ENCODE data around the gene PCDHA12. TPM values are rescaled to one million over a fixed set of nuclear protein-coding genes. Genes with fewer than 3 reads are reported as not detected.

Gene PCDHA12
- total and polyA plus RNA-seq, 2 donors (not counting 3 experiments of a cell fraction or from before 2014, with no cell fraction given) = 0.03 TPM; not detected in 1

DNA sequence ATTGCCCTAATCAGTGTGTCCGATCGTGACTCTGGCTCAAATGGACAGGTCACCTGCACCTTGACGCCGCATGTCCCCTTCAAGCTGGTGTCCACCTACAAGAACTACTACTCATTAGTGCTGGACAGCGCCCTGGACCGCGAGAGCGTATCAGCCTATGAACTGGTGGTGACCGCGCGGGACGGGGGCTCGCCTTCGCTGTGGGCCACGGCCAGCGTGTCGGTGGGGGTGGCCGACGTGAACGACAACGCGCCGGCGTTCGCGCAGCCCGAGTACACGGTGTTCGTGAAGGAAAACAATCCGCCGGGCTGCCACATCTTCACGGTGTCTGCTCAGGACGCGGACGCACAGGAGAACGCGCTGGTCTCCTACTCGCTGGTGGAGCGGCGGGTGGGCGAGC is 8.3 kb downstream of the PCDHA12 start:
- FAIRE-seq (no peak), DNase-seq (ENCODE audit: low read depth, low spot score) (no peak)
- Histone ChIP-seq H3K27me3 (ENCODE audit: control insufficient read depth in 2 of 2, insufficient read depth in 2 of 2, low read length in 2 of 2) (peaks cover 0 to 5% of the 10 kb centered on the region in 2 experiments), H3K27ac (ENCODE audit: insufficient read depth, low read depth, low read length) (no peak overlapping the region), H3K9ac (replicated peaks; ENCODE audit: extremely low read depth, insufficient read depth, low read length) (no peak overlapping the region), H3K36me3 (ENCODE audit: control insufficient read depth in 2 of 2, extremely low read depth in 1 of 2, insufficient read depth in 2 of 2, low read length in 2 of 2) (no peaks in the 10 kb centered on the region), H3K9me3 (replicated peaks; ENCODE audit: control insufficient read depth, insufficient read depth, low read length) (no peaks in the 10 kb centered on the region), H3K4me3 (replicated peaks in 1 of 3; ENCODE audit: insufficient read depth in 1 of 3, low read depth in 1 of 3, low read length in 3 of 3) (no peak overlapping the region), H2AFZ (ENCODE audit: low read depth, low read length) (no peak overlapping the region), H3K9me1 (replicated peaks; ENCODE audit: control insufficient read depth, extremely low read depth, insufficient read depth, low read length) (no peaks in the 10 kb centered on the region), H3K4me1 (ENCODE audit: control insufficient read depth, extremely low read depth, insufficient read depth, low read length) (no peaks in the 10 kb centered on the region), H4K20me1 (replicated peaks; ENCODE audit: control insufficient read depth, extremely low read depth, insufficient read depth, low read length) (no peaks in the 10 kb centered on the region), H3K4me2 (ENCODE audit: insufficient read depth, low read length) (no peak overlapping the region), H3K79me2 (ENCODE audit: control insufficient read depth, insufficient read depth, low read length) (no peaks in the 10 kb centered on the region)
- dilution Hi-C loops (cut with MboI; ENCODE audit: extremely low pct_ligation_motif_present, low sequenced_read_pairs) = no loop called here
- POLR2A ChIA-PET = no interaction called here
- CTCF ChIA-PET = interaction anchor here (2.2 kb wide), 1 partner anchor 157 kb away, joined by 12 read pairs; no protein-coding TSS in a partner anchor
- intact Hi-C loops (cut with micrococcal nuclease) = loop anchor here (5.0 kb wide), 1 partner anchor 44 kb away; the partner anchor contains the start of gene PCDHAC1
- TF ChIP-seq MYC (IDR thresholded peaks at IDR 0.05; ENCODE audit: low read depth, low read length) = no peak
- TF ChIP-seq POLR2A (IDR thresholded peaks at IDR 0.05; ENCODE audit: low read depth, low read length) = no peak
- no peak for TF ChIP-seq CTCF (IDR thresholded peaks at IDR 0.05; ENCODE audit: extremely low read depth in 1 of 2, insufficient read depth in 1 of 2, low read depth in 1 of 2, low read length in 2 of 2)
- no peak for TF ChIP-seq POLR2AphosphoS5 (IDR thresholded peaks at IDR 0.05; ENCODE audit: insufficient read depth, low read depth, low read length)
- TF ChIP-seq MAX (IDR thresholded peaks at IDR 0.05; ENCODE audit: insufficient read depth, insufficient read length) = no peak
- no peak for TF ChIP-seq JUN (IDR thresholded peaks at IDR 0.05; ENCODE audit: borderline replicate concordance, insufficient read depth, insufficient read length, low read depth)
- TF ChIP-seq FOS (IDR thresholded peaks at IDR 0.05; ENCODE audit: borderline replicate concordance, insufficient read depth, low read length) = no peak
- no peak for TF ChIP-seq GATA2 (IDR thresholded peaks at IDR 0.05; ENCODE audit: insufficient read depth, insufficient read length, low read depth, low read length)
- no peak for TF ChIP-seq EZH2 (IDR thresholded peaks at IDR 0.05; ENCODE audit: borderline replicate concordance, low read depth, low read length, severe bottlenecking)
- no TSS peak for BruUV-seq (replicated peaks)
